NOMO-1 (cell line): ENCODE data around the gene NT5C1A.

Source experiments
- DNase-seq, 2 experiments: peaks; one replicate each; lab custom pipeline; 2025; ENCODE audit not compliant: unreplicated experiment in 2 of 2; lab: John Stamatoyannopoulos, UW

Gene NT5C1A

DNA sequence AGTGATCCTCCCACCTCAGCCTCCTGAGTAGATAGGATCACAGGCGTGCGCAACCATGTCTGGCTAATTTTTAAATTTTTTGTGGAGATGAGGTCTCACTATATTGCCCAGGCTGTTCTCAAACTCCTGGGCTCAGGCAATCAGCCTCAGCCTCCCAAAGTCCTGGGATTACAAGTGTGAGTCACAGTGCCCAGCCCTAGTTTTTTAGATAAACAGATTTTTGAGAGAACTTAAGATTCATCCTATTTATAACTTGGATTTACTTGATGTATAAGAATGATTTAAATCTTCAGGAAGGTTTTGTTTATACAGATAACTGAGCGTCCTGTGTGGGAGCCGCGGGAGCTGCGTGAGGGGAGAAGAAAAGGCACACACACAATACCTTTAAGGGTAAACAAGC lies 58.7 kb downstream of the NT5C1A start:
- no peak for DNase-seq

DNA sequence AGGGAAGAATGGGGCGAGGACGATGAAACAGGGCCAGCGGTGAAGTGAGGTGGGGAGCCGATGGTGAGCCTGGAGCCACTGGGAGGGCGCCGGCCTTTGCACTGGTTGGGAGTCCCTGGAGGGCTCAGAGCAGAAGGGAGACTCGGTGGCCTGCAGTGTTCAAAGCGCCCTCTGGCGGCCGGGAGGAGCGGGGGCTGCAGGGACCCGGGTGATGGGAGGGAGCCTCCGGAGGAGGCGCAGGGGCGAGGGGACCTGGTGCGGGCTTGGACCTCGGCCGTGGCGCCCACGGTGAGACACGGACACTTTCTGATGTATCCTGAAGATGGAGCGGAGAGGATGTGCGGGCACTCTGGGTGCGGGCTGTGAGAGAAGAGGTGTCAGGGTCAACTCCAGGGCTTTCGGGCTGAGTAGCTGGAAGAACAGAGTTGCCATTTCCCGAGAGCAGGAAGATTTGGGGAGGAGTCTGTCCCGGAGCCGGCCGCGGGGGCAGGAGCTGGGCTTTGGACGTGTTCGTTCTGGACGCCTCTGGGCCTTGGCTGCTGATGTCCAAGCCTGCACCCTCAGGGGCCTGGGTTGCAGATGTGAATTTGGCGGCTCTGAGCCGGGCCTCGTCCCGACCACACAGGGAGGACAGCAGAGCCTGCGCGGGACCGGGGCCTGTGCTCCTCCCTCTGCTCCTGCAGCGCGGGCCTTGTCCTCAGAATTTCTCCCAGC lies 62.1 kb downstream of the NT5C1A start:
- DNase-seq: peak in 1 of 2 experiments; percentile 8
